Measurements from ENCODE around the gene OR10A5.

Gene OR10A5

GRCh38 chr11:6894097-6894496 lies 48.6 kb downstream of the OR10A5 start:
- Histone ChIP-seq H3K27me3 (ENCODE audit: insufficient read depth, poor library complexity, severe bottlenecking) (no peaks in the 10 kb centered on the region), H3K27ac (replicated peaks) (no peak overlapping the region), H3K4me3 (replicated peaks; ENCODE audit: insufficient read depth, low read length) (no peak overlapping the region)
- DNase-seq (ENCODE audit: low read depth in 1 of 2, low spot score in 1 of 2) = no peak
- TF ChIP-seq, protein P1, sequence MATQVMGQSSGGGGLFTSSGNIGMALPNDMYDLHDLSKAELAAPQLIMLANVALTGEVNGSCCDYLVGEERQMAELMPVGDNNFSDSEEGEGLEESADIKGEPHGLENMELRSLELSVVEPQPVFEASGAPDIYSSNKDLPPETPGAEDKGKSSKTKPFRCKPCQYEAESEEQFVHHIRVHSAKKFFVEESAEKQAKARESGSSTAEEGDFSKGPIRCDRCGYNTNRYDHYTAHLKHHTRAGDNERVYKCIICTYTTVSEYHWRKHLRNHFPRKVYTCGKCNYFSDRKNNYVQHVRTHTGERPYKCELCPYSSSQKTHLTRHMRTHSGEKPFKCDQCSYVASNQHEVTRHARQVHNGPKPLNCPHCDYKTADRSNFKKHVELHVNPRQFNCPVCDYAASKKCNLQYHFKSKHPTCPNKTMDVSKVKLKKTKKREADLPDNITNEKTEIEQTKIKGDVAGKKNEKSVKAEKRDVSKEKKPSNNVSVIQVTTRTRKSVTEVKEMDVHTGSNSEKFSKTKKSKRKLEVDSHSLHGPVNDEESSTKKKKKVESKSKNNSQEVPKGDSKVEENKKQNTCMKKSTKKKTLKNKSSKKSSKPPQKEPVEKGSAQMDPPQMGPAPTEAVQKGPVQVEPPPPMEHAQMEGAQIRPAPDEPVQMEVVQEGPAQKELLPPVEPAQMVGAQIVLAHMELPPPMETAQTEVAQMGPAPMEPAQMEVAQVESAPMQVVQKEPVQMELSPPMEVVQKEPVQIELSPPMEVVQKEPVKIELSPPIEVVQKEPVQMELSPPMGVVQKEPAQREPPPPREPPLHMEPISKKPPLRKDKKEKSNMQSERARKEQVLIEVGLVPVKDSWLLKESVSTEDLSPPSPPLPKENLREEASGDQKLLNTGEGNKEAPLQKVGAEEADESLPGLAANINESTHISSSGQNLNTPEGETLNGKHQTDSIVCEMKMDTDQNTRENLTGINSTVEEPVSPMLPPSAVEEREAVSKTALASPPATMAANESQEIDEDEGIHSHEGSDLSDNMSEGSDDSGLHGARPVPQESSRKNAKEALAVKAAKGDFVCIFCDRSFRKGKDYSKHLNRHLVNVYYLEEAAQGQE (IDR thresholded peaks at IDR 0.05; ENCODE audit: insufficient replicate concordance, low read depth) = no peak

DNA sequence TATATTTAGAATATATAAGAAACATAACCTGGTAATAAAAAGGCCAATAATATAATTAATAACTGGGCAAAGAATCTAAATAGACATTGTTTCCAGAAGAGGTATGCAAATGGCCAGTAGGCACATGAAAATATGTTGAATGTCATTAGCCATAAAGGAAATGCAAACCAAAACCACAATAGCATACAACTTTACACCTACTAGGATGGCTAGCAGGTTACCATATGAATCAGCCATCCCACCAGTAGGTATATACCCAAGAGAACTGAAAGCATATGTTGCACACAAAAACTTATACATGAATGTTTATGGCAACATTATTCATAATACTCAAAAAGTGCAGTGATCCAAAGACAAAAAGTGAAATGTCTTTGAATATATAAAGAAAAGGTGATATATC lies 49.5 kb downstream of the OR10A5 start:
- Histone ChIP-seq H3K4me3 (replicated peaks; ENCODE audit: insufficient read depth, low read length) (no peak overlapping the region), H3K27ac (replicated peaks) (no peak overlapping the region), H3K27me3 (ENCODE audit: insufficient read depth, poor library complexity, severe bottlenecking) (no peaks in the 10 kb centered on the region)
- no peak for DNase-seq (ENCODE audit: low read depth in 1 of 2, low spot score in 1 of 2)
- TF ChIP-seq, protein P1 (IDR thresholded peaks at IDR 0.05; ENCODE audit: insufficient replicate concordance, low read depth) = no peak
- TF ChIP-seq SPI1 (IDR thresholded peaks at IDR 0.05; ENCODE audit: borderline replicate concordance, low read depth) (no peak), POLR2AphosphoS5 (IDR thresholded peaks at IDR 0.05; ENCODE audit: low read depth) (no peak), GABPA (IDR thresholded peaks at IDR 0.05; ENCODE audit: low read depth) (no peak), CTCF (IDR thresholded peaks at IDR 0.05; ENCODE audit: insufficient read depth, low read length) (no peak)

Data from HL-60 (cell line).